Activated CD8-positive, alpha-beta memory T cell treated with anti-CD3 and anti-CD28 coated beads for 4 hours (primary cell): ENCODE measurements around the gene TACC3.

Source experiments
- DNase-seq, 2 donors: peaks; one replicate each; pipeline ENCODE4 v3.0.0-alpha.2; 2020; ENCODE audit warnings: low read depth in 2 of 2

Gene TACC3

DNA sequence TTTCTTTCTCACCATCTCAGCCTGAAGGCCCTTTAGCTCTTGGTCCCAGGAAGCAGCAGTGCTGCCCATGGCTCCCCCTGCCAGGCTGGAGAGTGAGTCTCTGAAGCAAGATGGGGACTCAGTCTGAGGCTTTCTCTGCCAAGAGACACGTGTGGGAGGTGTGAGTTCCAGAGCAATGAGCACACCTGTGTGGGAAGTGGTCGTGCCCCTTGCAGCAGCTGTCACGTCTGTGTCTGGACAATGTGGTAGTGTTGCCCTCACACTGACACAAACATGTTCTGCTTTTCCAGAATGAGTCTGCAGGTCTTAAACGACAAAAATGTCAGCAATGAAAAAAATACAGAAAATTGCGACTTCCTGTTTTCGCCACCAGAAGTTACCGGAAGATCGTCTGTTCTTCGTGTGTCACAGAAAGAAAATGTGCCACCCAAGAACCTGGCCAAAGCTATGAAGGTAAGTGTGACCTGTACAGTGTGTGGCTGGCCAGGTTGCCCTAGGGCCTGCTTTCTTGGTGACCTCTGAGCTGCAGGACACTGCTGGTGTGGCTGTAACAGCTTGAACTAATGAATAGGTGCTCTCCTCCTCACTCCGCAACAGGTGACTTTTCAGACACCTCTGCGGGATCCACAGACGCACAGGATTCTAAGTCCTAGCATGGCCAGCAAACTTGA lies 1.9 kb downstream of the TACC3 start:
- DNase-seq: peak in 1 of 2 donors; percentile 23

DNA sequence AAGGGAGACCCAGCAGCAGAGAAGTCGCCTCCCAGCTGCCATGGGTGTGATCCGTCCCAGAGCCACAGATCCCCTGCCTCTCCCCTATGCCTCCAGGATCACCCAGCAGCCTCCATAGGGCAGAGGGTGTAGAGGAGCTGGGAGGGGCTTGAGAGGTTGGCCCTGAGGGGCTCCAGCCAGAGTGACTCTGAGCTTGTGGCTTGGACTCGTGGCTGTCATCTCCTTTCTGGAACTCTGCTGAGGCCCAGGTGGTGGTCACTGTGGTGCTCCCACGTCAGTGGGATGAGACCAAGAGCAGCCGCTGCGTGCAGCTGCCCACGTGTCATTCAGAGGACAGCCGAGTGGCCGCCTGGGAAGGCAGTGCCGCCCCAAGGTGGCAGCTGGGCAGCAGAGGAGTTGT lies 4.2 kb downstream of the TACC3 start:
- DNase-seq: no peak

DNA sequence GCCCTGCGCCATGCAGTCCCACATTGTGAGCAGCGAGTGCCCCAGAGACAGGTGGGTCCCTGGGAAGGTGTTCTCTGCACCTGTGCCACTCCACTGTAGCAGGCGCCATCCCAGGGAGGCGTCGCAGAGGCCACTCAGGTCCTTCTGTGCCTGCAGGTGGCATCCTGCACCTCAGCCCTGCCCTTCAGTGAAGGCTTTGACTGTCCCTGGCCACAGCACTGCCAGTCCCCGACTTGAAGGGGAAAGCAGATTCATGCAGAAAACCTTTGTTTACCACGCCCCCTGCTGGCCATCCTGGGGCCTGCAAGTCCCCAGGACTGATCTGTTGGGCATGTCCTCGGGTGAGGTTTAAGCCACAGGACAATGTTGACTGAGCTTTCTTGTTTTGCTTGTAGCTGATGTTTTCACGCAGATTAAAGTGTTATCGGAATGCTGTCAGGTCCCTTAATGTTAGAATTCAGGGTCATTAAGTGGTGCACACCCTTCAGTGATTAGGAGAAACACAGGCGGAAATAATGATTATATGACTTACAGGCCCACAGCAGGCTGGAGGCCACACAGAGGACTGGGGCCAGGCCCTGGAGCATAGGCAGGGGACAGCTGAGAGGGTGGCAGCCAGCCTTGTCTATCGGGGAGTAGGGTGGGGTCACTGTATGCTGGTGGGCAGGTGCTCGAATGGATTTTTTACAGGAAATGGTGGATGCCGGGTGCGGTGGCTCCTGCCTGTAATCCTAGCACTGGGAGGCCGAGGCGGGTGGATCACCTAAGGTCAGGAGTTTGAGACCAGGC lies 5.0 kb downstream of the TACC3 start:
- peak; percentile 77 to 79 for DNase-seq

DNA sequence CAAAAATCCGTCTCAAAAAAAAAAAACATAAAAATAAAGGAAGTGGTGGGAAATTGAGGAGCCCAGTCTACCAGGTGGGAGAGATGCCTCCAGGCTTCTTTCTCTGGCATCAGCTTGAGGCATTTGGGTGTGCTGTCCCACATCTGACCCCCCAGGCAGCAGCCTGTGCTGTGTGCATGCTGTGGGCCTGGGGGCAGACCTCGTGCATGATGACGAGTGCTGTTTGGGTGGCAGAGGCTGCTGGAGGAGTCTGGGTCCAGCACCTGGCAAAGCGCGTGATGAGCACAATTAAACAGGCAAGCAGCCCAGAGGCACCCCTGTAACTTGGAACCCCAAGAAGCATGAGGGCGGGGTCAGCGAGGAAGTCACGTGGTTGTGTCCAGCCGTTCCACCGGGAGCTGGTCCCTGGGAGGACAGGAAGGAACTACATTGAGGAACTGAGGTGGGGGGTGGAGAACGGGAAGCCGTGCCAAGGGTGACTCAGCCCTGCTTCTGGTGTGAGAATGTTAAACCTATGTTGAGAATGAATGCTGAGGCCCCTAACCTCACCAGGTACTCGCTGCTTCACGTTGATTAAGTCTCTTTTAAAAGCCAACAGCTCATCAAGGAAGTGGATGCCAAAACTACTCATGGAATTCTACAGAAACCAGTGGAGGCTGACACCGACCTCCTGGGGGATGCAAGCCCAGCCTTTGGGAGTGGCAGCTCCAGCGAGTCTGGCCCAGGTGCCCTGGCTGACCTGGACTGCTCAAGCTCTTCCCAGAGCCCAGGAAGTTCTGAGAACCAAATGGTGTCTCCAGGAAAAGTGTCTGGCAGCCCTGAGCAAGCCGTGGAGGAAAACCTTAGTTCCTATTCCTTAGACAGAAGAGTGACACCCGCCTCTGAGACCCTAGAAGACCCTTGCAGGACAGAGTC lies 6.1 kb downstream of the TACC3 start:
- DNase-seq: no peak

DNA sequence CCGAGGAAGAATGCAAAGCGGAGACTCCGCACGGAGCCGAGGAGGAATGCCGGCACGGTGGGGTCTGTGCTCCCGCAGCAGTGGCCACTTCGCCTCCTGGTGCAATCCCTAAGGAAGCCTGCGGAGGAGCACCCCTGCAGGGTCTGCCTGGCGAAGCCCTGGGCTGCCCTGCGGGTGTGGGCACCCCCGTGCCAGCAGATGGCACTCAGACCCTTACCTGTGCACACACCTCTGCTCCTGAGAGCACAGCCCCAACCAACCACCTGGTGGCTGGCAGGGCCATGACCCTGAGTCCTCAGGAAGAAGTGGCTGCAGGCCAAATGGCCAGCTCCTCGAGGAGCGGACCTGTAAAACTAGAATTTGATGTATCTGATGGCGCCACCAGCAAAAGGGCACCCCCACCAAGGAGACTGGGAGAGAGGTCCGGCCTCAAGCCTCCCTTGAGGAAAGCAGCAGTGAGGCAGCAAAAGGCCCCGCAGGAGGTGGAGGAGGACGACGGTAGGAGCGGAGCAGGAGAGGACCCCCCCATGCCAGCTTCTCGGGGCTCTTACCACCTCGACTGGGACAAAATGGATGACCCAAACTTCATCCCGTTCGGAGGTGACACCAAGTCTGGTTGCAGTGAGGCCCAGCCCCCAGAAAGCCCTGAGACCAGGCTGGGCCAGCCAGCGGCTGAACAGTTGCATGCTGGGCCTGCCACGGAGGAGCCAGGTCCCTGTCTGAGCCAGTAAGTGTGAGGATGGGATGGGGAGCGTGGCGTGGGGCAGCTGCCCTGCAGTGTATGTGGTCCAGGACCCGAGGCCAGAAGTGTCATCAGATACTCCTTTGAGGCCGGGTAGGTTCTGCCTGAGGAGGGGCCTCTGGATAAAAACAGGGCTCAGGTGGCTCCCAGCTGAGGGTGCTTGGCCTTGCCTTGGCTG lies 7.0 kb downstream of the TACC3 start:
- no peak for DNase-seq

DNA sequence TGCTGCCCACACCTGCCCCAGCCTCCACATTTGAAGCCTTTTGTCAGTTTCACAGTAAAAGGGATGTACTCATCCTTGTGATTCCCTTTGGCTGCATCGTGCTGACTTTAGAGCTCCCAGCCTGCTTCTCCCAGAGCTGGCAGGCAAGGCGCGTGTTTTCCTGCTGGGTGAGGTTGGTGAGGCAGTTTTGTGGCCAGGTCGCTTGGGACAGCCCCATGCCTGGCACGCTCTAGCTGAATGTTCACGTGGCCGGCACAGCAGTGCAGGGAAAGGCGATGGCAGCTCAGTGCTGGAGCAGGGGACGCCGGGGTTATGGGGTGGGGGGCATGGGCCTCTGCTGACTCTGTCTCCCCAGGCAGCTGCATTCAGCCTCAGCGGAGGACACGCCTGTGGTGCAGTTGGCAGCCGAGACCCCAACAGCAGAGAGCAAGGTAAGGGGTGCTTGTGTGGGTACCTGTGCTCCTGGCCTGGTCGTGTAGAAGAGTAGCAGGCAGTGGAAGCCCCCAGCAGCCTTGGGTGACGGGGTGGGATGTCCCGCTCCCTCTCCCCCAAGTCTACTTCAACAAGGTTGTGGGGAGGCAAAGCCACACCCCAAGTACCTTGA lies 9.3 kb downstream of the TACC3 start:
- DNase-seq: no peak

DNA sequence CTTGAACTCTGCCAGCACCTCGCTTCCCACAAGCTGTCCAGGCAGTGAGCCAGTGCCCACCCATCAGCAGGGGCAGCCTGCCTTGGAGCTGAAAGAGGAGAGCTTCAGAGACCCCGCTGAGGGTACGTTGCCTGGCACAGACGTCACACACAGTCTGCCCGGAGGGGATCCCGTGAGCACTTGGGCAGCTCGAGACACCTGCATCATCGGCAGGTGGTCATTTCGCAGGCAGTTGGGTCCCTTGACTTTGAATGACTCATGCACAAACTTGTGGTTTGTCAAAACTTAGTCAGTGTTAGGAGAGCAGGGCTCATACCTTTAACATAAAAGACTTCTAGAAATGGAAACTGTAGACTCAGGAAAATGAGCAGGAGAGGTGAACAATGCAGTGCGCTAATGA lies 9.9 kb downstream of the TACC3 start:
- DNase-seq: no peak

DNA sequence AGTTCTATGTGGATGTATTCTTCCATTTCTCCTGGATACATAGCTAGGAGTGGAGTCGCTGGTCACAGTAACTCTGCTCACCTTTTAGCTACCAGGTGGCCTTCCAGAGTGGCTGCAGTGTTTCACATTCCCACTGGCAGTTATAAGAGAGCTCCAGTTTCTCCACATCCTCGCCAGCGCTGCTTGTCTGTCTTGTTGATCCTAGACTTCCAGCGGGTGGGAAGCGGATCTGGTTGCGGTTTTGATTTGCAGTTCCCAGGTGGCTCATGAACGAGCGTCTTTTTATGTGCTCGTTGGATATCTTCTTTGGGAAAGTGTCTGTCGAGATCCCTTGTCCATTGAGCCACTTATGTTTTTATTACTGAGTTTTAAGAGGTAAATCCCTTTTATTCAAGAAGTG lies 11.6 kb downstream of the TACC3 start:
- no peak for DNase-seq

DNA sequence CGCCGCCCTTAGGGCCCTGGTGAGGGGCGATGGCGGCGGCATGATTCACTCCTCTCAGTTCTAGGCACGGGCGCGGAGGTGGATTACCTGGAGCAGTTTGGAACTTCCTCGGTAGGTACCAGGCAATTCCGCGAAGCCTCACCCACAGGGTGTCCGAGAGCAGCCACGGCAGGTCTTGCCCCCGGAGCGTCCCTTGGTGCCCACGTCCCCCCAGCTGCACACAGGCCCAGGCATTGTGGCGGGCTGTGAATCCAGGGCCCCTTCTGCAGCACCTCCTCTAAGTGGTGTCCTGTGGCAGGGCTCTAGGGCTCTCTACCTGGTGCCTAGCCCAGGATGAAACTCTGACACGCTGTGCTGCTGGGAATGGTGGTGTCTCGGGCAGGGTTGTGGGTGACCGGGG lies 13.9 kb downstream of the TACC3 start:
- no peak for DNase-seq

DNA sequence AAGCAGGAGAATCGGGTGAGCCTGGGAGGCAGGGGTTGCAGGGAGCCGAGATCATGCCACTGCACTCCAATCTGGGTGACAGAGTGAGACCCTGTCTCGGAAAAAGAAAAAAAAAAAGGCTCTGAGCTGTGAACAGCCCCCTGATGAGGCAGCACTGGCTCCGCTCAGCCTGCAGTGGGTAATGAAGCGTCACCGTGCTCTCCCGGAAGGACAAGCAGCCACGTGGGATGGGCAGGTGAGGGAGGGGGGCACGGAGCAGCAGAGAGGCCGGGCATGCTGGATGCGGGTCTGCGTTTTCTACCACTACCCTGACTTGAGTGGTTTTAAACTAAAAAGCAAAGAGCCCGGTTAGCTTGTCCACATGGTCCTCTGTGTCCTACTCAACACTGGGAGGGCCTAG lies 15.5 kb downstream of the TACC3 start:
- no peak for DNase-seq

DNA sequence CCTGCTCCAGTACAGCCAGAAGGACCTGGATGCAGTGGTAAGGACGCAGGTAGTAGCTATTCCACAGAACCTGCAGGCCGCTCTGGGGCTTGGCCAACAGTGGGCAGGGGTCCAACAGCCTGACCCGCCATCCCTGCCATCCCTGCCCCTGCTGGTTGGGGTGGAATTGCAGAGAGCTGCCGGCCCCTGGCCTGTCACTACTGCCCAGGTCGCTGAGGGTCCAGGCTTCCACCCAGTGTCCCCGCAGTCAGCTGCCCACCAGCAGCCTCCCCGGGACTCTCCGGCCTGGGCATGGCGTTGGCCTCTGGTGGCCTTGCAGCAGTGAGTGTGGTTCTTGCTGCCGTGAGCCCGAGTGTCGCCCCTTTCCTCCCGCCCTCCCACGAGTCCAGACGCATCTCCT lies 16.3 kb downstream of the TACC3 start:
- no peak for DNase-seq

DNA sequence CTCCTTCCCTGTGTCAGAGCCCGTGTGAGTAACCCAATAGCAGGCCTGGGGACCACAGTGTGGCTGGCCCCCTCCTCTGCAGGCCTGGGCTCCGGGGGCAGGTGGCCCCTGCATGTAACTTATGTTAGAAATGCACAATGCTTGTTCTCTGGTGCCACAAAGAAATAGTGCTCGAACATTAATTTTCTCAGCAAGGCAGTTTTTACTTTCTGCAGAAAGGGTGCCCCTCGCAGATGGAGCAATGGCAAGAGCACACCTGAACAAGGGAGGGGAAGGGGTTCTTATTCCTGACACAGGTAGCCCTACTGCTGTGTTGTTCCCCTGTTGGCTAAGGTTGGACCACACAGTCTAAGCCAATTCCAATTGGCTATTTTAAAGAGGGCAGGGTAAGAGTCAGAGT lies 17.1 kb downstream of the TACC3 start:
- DNase-seq: no peak

DNA sequence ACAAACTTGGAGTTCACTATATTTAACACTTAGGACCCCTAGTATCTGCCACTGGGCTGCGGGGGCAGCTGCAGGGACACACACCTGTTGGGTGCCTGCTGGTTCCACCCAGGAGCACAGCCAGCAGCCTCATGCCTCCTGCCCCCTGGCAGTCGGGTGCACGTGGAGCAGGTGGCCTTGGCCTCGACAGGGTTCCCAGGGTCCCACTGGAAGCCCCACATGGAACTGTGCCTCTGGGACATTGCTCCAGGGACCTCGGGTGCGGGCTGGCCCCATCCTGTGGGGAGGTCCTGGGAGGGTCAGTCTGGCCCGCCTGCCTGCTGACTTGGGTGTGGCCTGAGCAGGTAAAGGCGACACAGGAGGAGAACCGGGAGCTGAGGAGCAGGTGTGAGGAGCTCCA lies 18.0 kb downstream of the TACC3 start:
- no peak for DNase-seq

DNA sequence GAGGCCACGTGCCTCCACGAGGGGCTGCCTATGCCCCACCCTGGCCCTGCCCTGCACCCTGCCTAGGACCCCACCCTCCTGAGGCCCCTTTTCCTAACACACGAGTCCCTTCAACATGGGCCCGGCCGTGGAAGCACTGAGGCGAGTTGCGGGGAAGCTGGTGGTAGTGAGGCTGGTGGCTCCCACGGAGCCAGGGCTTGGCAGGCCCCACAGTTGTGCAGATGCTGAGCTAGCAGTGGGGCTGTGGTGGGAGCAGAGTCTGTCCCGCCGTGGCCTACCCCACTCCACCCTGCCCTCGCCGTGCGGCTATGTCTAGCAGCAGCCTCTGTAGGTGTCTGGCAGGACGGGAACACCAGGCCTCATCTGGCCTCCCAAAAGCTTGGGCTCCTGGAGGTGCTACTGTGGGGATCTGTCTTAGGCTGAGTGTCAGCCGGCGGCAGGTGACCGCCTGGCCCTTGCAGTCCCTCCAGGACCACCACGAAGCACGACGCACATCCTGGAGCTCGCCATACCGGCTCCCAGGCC lies 18.8 kb downstream of the TACC3 start:
- no peak for DNase-seq

DNA sequence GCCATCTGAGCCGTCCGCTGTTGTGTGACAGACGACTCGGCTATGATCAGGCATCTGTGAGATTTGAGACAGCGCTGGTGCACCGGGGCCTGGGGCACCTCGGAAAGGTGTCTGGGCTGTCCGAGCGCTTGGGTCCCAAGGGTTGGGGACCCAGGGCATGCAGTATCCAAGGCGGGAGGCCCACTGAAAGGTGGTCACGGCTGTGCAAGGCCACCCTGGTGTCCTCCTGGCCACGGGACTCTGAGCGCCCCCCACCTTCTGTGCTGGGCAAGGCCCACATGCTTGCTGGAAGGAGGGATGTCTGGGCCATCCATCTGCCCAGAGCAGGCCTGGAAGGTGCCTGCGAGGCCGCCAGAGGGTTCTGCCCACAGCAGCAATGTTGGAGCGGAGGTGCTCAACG lies 19.9 kb downstream of the TACC3 start:
- DNase-seq: no peak

DNA sequence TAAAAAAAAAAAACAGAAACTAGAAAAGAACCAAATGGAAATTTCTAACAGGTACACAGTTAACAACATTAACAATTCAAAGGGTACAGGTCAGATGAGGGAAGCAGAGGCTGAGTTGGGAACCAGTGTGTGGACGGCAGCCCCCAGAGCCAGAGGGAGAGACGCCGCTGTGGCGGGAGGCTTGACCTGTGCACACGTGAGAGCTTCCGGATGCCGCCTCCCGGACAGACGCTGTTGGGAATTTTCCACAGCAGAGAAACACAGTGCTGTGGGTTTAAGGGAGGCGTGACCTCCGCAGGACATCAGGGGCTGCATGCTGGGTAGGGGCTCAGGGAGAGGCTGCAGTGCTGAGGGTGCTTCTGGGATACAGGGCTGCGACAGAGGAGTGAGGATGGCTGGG lies 22.2 kb downstream of the TACC3 start:
- no peak for DNase-seq

DNA sequence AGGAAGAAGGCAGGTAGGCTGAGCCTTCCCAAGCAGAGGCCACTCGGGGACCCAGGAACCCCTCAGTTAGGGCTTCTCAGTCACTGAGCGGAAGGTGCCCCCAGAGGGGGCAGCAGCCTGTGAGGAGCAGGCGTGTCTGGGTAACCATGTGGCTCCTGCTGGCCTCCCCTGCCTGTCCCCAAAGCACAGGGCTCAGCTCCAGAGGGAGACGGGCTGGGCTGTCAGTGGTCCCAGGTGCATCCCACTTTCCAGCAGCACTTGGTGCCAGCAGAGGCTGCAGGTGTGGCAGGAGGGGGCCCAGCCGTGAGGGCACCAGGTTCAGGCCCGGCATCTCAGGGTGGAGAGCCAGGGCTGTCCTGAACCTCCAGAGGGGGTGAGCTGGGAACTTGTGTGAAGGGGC lies 22.7 kb downstream of the TACC3 start:
- no peak for DNase-seq

DNA sequence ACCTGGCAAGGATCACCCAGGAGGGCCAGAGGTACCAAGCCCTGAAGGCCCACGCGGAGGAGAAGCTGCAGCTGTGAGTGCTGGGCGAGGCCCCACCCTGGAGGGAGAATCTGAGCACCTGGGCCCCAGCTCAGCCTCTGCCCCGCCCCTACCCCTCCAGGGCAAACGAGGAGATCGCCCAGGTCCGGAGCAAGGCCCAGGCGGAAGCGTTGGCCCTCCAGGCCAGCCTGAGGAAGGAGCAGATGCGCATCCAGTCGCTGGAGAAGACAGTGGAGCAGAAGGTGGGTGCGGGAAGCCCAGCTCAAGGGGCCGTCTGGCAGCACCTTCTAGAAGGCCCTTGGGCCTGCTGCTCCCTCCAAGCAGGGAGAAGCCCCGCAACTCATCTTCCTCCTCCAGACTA lies 23.2 kb downstream of the TACC3 start:
- no peak for DNase-seq

DNA sequence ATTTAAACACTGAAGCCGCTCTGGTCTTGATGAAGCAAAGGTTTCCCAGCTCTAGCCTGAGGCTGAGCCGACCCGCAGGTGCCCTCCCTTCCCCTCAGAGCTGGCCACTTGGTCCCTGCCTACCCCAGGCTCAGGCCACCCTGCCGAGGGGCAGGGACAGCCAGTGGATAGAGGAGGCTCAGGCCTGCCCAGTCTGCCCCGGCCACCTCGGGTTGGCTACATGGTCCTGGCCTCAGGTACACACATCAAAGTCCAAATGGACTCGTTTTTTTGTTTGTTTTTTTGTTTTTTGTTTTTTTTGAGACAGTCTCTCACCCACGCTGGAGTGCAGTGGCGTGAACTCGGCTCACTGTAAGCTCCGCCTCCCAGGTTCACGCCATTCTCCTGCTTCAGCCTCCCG lies 23.8 kb downstream of the TACC3 start:
- DNase-seq: no peak

DNA sequence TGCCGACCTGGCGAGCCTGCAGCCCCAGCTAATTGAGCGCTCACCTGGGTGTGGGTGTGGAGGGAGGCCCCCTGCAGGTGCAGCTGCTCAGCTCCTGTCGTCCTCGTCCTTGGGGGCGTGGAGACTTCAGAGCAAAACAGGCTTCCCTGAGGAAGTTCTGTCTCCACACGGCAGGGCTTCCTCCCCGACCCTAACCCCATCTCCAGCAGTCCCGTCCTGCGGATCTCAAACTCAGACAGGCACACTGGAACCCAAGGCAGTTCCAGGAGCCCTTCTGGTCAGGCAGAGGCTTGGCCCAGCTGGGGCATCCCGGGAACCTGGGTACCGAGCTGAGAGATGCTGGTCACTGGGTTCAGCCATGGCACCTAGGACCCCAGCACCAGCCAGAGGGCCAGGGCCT lies 24.4 kb downstream of the TACC3 start:
- DNase-seq: no peak

DNA sequence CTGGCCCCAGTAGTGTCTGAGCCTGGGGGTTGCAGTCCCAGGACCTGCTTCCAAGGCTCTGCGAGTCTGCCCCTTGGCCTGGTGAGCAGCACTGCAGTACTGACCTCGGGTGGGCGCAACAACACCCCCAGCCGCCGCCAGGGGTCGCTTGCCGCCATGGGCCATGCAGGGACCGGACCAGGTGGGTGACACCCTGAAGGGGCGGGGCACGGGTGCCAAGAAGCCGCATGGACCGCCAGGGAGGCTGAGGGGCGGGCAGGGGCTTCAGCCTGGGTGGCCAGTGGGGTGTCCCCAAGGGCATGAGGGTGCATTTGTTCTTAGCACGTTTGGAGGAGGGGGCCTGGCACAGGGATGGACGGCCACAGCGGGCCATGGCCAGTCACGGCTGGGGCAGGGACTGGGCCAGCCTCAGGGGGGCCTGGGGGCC lies 25.0 kb downstream of the TACC3 start:
- peak; percentile 57 to 58 for DNase-seq
